Rectal smooth muscle tissue (tissue), 1 donor: ENCODE measurements around the gene MMP24OS.
A peak's percentile ranks its signal among the peaks of the same experiment; 100 is the strongest.

Experiments
- H3K27ac ChIP-seq: one replicate; pipeline ENCODE4 v1.7.0; 2013; ENCODE audit warnings: low read depth, low read length, inconsistent platforms
- H3K27me3 ChIP-seq: one replicate; pipeline ENCODE4 v1.7.0; 2013; ENCODE audit warnings: low read length; ENCODE audit not compliant: control insufficient read depth, insufficient read depth
- H3K36me3 ChIP-seq: one replicate; pipeline ENCODE4 v1.7.0; 2013; ENCODE audit warnings: low read length; ENCODE audit not compliant: control insufficient read depth, insufficient read depth
- H3K4me1 ChIP-seq: one replicate; pipeline ENCODE4 v1.7.0; 2013; ENCODE audit warnings: low read length; ENCODE audit not compliant: control insufficient read depth, insufficient read depth
- H3K4me3 ChIP-seq: one replicate; pipeline ENCODE4 v1.7.0; 2013; ENCODE audit warnings: low read length
- H3K9ac ChIP-seq: one replicate; pipeline ENCODE4 v1.7.0; 2013; ENCODE audit warnings: low read length

Gene MMP24OS

GRCh38 chr20:35277531-35278395 lies at the start of gene MMP24OS:
TSS of gene MMP24OS (minus strand) at chr20:35278122. CDS start at chr20:35277929, 193 bp downstream.
- Histone ChIP-seq H3K4me3 (peak within 1 kb of the TSS; percentile 72), H3K4me1 (no peaks in the 10 kb centered on the region), H3K27ac (peak within 1 kb of the TSS; percentile 92), H3K27me3 (no peaks in the 10 kb centered on the region), H3K9ac (peak within 1 kb of the TSS; percentile 79), H3K36me3 (peaks cover 21% of the 10 kb centered on the region)

- Histone ChIP-seq H3K27me3 (no peaks in the 10 kb centered on the region), H3K27ac (no peak overlapping the region), H3K9ac (no peak overlapping the region), H3K4me3 (no peak overlapping the region), H3K4me1 (peaks cover 7% of the 10 kb centered on the region), H3K36me3 (no peaks in the 10 kb centered on the region)
These were observed 49.4 kb upstream of the MMP24OS start for GRCh38 chr20:35327074-35327976.

GRCh38 chr20:35326740-35327073 lies 48.8 kb upstream of the MMP24OS start:
- no peak overlapping the region for H3K27ac ChIP-seq
- H3K36me3 ChIP-seq: no peaks in the 10 kb centered on the region
- no peak overlapping the region for H3K4me3 ChIP-seq
- no peak overlapping the region for H3K9ac ChIP-seq
- no peaks in the 10 kb centered on the region for H3K27me3 ChIP-seq
- H3K4me1 ChIP-seq: peaks cover 1% of the 10 kb centered on the region

- Histone ChIP-seq H3K27ac (no peak overlapping the region), H3K27me3 (no peaks in the 10 kb centered on the region), H3K36me3 (no peaks in the 10 kb centered on the region), H3K9ac (no peak overlapping the region), H3K4me3 (no peak overlapping the region), H3K4me1 (no peaks in the 10 kb centered on the region)
These were observed 48.3 kb upstream of the MMP24OS start for GRCh38 chr20:35326021-35326739.

- Histone ChIP-seq H3K4me3 (no peak overlapping the region), H3K27ac (no peak overlapping the region), H3K9ac (no peak overlapping the region), H3K27me3 (no peaks in the 10 kb centered on the region), H3K36me3 (no peaks in the 10 kb centered on the region), H3K4me1 (peaks cover 3% of the 10 kb centered on the region)
These were observed 47.5 kb upstream of the MMP24OS start for GRCh38 chr20:35325401-35325800.

- peaks cover 34% of the 10 kb centered on the region for H3K4me1 ChIP-seq
- no peaks in the 10 kb centered on the region for H3K27me3 ChIP-seq
- H3K4me3 ChIP-seq: no peak overlapping the region
- H3K9ac ChIP-seq: no peak overlapping the region
- H3K36me3 ChIP-seq: no peaks in the 10 kb centered on the region
- peak overlapping the region; percentile 67 for H3K27ac ChIP-seq
These were observed 42.6 kb upstream of the MMP24OS start for GRCh38 chr20:35320396-35321126.

GRCh38 chr20:35319871-35320197 lies 41.9 kb upstream of the MMP24OS start:
- H3K27ac ChIP-seq: peak overlapping the region; percentile 67
- H3K4me3 ChIP-seq: no peak overlapping the region
- no peaks in the 10 kb centered on the region for H3K27me3 ChIP-seq
- H3K9ac ChIP-seq: no peak overlapping the region
- H3K36me3 ChIP-seq: no peaks in the 10 kb centered on the region
- H3K4me1 ChIP-seq: peaks cover 34% of the 10 kb centered on the region

- Histone ChIP-seq H3K27ac (no peak overlapping the region), H3K9ac (no peak overlapping the region), H3K4me3 (no peak overlapping the region), H3K36me3 (no peaks in the 10 kb centered on the region), H3K4me1 (peaks cover 34% of the 10 kb centered on the region), H3K27me3 (no peaks in the 10 kb centered on the region)
These were observed 41.4 kb upstream of the MMP24OS start for GRCh38 chr20:35319192-35319870.

GRCh38 chr20:35318502-35319157 lies 40.7 kb upstream of the MMP24OS start:
- H3K36me3 ChIP-seq: no peaks in the 10 kb centered on the region
- peak overlapping the region; percentile 77 for H3K27ac ChIP-seq
- H3K4me3 ChIP-seq: peak overlapping the region; percentile 16
- peaks cover 34% of the 10 kb centered on the region for H3K4me1 ChIP-seq
- H3K9ac ChIP-seq: no peak overlapping the region
- H3K27me3 ChIP-seq: no peaks in the 10 kb centered on the region

- H3K4me1 ChIP-seq: peaks cover 34% of the 10 kb centered on the region
- no peak overlapping the region for H3K4me3 ChIP-seq
- H3K36me3 ChIP-seq: no peaks in the 10 kb centered on the region
- H3K27me3 ChIP-seq: no peaks in the 10 kb centered on the region
- H3K27ac ChIP-seq: peak overlapping the region; percentile 77
- no peak overlapping the region for H3K9ac ChIP-seq
These were observed 39.7 kb upstream of the MMP24OS start for GRCh38 chr20:35317416-35318210.
